GM18505 (cell line): Measurements from ENCODE around the gene MRGPRE.
"Not testable (repeated sequence)": the region's sequence is repeated elsewhere in the genome, so short reads cannot be mapped to it uniquely, and the experiment has no call there.

Experiments
- ATAC-seq: cut with Tn5 transposase; IDR thresholded peaks from one replicate; pipeline ENCODE4 v1.9.1; 2021; ENCODE audit not compliant: unreplicated experiment
- POLR2A ChIP-seq: IDR thresholded peaks from 4 replicates; pipeline ENCODE4 v1.6.1; 2011; ENCODE audit warnings: borderline replicate concordance; ENCODE audit not compliant: insufficient read depth, insufficient read length; ENCODE audit errors: extremely low read depth

MRGPRE gene, protein sequence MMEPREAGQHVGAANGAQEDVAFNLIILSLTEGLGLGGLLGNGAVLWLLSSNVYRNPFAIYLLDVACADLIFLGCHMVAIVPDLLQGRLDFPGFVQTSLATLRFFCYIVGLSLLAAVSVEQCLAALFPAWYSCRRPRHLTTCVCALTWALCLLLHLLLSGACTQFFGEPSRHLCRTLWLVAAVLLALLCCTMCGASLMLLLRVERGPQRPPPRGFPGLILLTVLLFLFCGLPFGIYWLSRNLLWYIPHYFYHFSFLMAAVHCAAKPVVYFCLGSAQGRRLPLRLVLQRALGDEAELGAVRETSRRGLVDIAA

DNA sequence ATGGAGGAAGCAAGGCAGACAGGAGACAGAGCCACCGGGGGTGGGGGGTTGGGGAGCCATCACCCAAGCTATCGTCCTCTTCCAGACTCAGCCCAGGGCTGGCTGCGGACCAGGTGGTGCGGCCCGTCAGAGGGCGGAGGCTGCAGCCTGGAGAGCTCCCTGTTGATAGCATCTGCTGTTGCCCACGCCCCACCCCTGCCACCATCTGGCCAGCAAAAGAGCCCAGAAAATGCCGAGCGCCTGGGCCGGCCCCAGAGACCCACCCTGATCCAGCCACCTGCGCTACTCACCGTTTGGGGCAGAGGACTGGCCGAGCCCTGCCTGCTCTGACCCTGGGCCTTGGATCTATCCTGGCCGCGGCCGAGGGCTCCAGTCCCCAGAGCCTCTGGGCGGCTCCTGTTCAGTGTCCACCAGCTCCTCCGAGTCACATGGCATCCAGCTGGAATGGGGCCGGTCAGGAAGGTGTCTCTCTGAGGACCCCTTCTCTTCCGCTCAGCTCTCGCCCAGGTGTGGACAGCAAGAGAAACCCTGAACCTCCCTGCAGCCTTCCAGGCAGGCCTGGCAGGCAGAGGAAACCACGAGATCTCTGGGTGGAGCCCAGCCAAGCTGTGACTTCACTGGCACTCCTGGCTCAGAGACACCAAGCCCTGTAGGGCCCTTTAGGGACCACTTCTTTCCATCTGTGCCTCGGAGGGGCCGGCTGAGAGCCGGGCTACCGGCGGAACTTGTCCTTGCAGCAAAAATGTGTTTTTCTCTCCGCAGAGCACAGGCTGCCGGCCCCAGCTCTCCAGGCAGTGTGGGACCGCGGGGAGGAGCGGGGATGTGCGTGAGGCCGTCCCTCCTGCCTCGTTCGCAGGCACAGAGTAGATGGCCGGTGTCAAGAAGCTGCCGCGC is at the start of gene MRGPRE:
MRGPRE (minus strand) TSS at position 567 of the 894 bp plus-strand sequence. CDS start 3,618 bp downstream, outside the sequence.
- TF ChIP-seq POLR2A, result no peak
- ATAC-seq, result no peak

DNA sequence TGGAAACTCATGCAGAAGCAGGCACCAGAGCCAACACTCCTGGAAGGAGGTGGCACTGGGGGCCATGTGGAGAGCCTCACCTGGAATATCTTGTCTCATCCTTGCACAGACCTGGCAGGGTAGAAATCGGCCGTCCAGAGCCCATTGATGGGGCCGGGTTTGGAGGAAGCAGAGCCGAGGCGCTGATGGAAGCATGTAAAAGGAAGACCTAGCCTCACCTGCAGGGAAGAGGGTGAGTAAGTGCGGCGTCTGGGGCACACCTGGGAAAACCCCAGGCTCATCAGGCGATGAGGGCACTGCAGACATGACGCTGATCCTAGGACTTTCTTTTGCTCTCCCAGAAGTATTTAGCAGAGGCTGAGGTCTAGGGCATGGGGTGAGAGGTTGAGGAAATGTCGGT is 48.9 kb upstream of the MRGPRE start:
- ATAC-seq, result not testable (repeated sequence)

DNA sequence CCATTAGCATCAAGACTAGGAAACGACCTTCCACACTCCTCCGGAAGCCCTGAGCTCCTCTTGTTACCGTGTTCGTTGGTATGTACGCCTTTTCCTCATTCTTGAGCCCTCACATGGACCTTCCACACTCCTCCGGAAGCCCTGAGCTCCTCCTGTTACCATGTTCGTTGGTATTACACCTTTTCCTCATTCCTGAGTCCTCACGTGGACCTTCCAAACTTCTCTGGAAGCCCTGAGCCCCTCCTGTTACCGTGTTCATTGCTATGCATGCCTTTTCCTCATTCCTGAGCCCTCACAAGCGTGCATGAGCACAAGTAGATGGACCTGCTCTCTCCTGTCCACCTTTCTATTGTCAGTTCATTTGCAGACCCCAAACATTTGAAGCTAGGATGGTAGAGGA is 48.4 kb upstream of the MRGPRE start:
- ATAC-seq, result not testable (repeated sequence)

DNA sequence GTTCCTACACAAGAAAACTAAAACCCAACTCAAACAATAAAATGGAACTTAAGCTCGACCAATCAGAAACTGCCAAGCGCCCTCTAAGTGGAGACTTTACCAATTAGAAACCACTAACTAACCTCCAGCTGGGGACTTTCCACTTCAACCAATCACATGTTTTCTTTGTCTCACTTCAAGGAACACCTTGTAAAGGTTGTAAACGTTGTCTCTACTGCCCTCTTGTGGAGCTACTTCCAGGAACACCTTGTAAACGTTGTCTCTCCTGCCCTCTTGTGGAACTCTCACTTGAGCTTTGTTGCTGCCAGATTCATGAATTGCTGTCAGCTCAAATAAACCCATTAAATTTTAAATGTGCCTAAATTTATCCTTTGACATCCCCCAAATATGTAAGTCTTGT is 46.7 kb upstream of the MRGPRE start:
- ATAC-seq, result not testable (repeated sequence)

DNA sequence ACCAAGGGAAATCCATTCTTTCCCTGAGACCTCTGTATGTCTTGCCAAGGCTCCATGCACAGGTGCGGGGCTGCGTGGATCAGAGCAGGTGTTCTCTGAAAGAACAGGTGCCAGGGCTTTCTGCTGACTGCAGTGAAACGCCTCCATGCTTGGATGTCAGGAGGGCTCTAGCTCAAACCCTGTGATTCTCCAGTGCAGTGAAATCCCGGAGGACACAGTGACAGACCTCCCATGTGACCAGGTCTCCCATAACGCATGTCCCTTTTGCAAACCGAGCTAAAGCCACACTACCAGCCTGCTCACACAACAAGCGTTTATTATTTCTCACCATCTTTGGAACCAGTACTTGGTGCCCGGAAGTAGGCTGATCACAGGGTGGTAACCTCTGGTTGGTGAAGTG is 41.4 kb upstream of the MRGPRE start:
- not testable (repeated sequence) for ATAC-seq

DNA sequence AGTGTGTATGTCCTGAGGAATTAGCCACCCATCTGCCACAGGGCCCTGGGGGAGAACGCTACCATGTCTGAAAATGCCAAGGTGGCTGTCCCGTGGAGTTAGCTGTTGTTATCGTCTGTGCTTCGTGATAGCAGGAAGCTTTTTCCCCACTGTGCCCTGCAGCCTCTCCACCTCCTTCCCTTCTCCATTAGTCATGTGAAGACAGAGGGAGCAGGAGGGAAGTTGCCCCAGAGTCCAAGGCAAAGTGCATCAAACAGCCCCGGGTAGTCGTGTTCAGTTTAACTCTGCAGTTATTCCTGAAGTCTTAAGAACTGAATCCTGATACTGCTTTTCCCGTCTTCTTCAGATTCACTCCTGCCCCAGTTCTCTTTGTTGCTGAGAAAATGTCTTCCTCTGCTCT is 30.3 kb upstream of the MRGPRE start:
- ATAC-seq, result not testable (repeated sequence)

DNA sequence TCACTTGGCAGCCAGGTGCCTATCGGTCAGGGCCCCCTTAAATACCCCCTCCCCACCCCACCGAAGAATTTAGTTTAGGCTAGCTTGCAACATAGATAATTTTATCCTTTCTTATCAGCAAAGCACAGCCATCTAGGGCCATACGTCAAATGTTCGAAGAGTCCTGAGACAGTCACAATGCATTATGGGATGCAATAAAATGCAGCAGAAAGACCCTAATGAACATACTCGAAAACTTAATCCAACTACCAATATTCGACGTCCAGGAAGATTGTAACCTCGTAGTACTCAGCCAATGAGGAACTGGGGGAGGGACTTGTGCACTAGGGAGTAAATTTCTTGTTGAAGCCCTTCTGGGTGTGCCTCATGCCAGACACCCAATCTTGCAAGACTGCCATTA is 29.6 kb upstream of the MRGPRE start:
- ATAC-seq, result not testable (repeated sequence)

DNA sequence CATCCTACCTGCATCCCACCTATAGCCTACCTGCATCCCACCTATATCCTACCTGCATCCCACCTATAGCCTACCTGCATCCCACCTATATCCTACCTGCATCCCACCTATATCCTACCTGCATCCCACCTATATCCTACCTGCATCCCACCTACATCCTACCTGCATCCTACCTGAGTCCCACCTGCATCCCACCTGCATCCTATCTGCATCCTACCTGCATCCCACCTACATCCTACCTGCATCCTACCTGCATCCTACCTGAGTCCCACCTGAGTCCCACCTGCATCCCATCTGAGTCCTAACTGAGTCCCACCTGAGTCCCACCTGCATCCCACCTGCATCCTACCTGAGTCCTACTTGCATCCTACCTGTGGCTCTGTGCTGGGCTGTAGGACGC is 25.3 kb upstream of the MRGPRE start:
- ATAC-seq, result not testable (repeated sequence)

DNA sequence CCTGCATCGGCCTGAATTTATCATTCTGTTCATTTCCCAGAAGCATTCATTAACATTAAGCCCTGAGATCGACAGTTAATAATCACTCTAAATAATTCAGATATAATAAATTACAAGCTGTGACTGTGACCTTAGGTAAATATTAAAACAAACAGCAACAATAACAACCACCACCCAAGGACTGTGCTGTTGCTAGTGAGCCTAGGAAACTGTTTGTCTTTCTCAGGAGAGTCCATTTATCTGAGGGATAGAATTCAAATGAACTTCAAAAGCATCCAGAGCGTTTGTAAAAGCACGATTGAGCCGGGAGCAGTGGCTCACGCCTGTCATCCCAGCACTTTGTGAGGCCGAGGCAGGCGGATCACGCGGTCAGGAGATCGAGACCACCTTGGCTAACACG is 23.0 kb upstream of the MRGPRE start:
- ATAC-seq, result not testable (repeated sequence)

DNA sequence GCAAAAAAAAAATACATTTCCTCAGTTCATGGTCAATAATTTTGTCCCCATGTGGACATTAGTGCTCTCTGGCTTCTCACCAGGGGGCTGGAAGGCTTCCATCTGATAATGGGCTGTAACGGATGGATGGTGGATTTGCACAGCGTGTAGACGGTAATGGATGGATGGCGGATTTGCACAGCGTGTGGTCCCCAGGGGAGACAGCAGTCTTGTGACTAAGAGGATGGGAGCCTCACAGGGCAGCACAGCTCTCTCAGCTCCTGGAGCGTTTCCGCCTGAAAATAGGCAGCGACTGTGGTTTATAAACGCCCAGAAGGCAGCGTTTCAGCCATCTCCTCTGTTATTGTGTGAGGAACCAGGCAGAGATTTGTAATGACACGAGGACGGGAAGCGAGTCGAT is 22.6 kb upstream of the MRGPRE start:
- not testable (repeated sequence) for ATAC-seq

DNA sequence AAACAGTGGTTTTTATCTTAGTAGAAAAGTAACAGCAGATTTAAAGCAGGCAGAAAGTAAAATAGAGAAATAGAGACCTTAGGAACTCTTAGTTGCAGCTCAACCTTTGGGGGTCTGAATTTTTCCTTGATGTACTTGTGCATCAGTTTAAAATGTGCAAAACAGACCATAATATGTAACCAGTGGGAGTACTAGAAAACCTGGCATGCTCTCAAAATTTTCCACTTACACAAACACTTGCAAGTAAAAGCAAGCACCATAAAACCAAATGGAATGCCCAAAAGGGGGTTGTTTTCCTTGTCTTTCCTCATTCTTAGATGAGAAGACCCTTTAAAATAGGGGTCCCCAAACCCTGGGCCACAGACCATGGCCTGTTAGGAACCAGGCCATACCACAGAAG is 12.9 kb upstream of the MRGPRE start:
- TF ChIP-seq POLR2A, result no peak
- ATAC-seq, result no peak

DNA sequence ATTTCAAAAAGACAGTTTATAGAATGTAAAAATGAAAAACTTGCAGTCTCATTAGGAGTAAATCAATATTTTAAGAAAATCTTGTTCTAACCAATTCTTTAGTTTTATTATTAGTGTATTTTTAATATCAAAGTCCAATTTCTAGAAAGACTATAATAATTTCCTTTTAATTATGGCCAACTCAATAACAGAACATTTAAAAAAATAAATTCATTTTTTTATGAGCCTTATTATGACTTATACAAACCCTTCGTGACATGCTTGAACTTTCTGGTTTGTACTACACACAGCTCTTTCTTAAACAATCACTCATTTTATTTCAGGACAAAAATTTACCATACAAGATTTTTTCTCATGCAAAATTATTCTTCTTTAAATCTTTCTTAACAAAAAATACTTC is 11.7 kb upstream of the MRGPRE start:
- ATAC-seq, result no peak

DNA sequence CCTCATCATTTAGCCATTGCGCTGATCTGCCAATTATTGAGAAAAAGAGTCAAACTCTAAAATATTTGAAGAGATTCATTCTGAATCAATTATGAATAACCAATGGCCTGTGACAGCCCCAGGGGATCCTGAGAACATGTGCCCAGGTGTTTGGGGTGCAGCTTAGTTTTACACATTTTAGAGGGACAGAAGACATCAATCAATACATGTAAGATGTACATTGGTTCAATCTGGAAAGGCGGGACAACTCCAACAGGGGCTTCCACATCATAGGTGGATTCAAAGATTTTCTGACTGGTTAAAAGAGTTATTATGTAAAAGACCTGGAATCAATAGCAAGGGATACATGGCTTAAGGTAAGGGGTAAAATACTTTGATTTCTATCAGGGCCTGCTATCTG is 4.9 kb upstream of the MRGPRE start:
- no peak for TF ChIP-seq POLR2A
- ATAC-seq, result no peak

More for the DNA sequence above, 11.7 kb upstream of the MRGPRE start:
- no peak for TF ChIP-seq POLR2A

DNA sequence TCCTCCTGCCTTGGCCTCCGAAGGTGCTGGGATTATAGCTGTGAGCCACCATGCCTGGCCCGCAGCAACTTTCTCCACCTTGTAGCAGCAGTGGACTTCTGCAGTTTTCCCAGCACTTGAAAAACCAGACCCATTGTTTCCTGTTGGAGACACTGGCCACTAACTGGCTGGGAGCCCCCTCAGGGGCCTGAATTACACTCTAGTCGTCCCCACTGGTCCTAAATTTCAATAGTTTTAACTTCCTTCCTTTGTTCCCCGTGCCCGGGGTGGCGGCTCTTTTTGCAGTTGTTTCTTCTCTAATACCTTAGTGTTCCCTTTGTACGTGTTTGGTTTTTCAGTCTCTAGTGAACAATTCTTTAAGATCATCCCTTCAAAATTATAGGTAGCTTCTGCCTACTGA is 2.6 kb upstream of the MRGPRE start:
- no peak for ATAC-seq
- TF ChIP-seq POLR2A, result no peak

DNA sequence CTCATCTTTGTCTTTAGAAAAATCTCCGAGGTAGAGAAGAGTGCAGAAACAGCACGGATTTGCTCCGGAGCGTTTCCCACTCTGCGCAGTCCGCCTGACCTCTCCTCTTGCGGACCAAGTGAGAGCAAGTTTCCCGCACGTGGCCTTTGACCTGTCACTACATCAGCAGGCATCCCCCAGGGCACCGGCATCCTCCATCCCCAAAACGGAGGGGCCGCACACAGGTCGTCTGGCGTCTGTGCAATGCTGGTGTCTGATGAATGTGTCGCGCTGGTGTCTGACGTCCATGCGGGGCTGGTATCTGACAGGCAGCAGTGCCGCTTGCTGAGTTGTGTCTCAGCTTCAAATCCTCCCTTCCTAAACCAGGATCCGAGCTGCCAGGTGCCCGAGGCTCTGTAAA is 739 bp upstream of the MRGPRE start:
- TF ChIP-seq POLR2A, result no peak
- no peak for ATAC-seq
